SK-N-SH (cell line): ENCODE results near the gene FSTL5. TPM values are rescaled to one million over a fixed set of nuclear protein-coding genes. Genes with fewer than 3 reads are reported as not detected.

Source experiments
- CTCF ChIA-PET: fragments of 300-600, 350-600 bp; formaldehyde crosslinking; extraction: SDS; loops from one replicate; lab custom pipeline; 2021; lab: Yijun Ruan, JAX
- POLR2A ChIA-PET: fragments of 350-600 bp; sonication (Branson Sonifier 250); formaldehyde crosslinking; extraction: SDS; loops from one replicate; lab custom pipeline; 2020; ENCODE audit warnings: antibody characterized with exemption, inconsistent platforms; lab: Yijun Ruan, JAX
- DNase-seq: peaks from one replicate; pipeline ENCODE4 v3.0.0; 2012
- H2AFZ ChIP-seq: fragments of 200-600 bp; sonication (generic); 2 replicates; pipeline ENCODE4 v1.8.1; 2016; ENCODE audit warnings: antibody characterized with exemption, mild to moderate bottlenecking, low read depth
- H3F3A ChIP-seq: fragments of 200-600 bp; sonication (generic); replicated peaks from 2 replicates; pipeline ENCODE3; 2016; ENCODE audit warnings: antibody characterized with exemption, mild to moderate bottlenecking; ENCODE audit not compliant: insufficient read depth
- H3K27ac ChIP-seq, 2 experiments: fragments of 200-500 bp in 1 of 2; fragments of 200-600 bp in 1 of 2; sonication (Bioruptor generic) in 1 of 2; sonication (generic), shearing (Covaris generic) in 1 of 2; 2 replicates each; pipeline versions ENCODE4 v1.5.1 to v1.6.1; 2014 to 2016; ENCODE audit warnings: low read depth in 2 of 2, inconsistent platforms in 1 of 2, low read length in 1 of 2, mild to moderate bottlenecking in 1 of 2, mixed read lengths in 1 of 2
- H3K27me3 ChIP-seq: fragments of 200-600 bp; sonication (generic), shearing (Covaris generic); 2 replicates; pipeline ENCODE4 v1.6.1; 2016; ENCODE audit warnings: mixed run types; ENCODE audit not compliant: insufficient read depth
- H3K36me3 ChIP-seq, 2 experiments: fragments of 200-500 bp in 1 of 2; fragments of 200-600 bp in 1 of 2; sonication (Bioruptor generic) in 1 of 2; sonication (generic) in 1 of 2; replicated peaks in 1 of 2; 2 replicates each; pipeline versions ENCODE3 to v1.5.1; 2014 to 2016; ENCODE audit warnings: low read length in 1 of 2, mild to moderate bottlenecking in 1 of 2; ENCODE audit not compliant: insufficient read depth in 2 of 2, control insufficient read depth in 1 of 2
- H3K4me1 ChIP-seq, 2 experiments: fragments of 200-500 bp in 1 of 2; fragments of 200-600 bp in 1 of 2; sonication (Bioruptor generic) in 1 of 2; sonication (generic), shearing (Covaris generic) in 1 of 2; 2 replicates each; pipeline versions ENCODE4 v1.5.1 to v1.6.1; 2014 to 2016; ENCODE audit warnings: low read depth in 1 of 2, low read length in 1 of 2, mixed run types in 1 of 2; ENCODE audit not compliant: insufficient read depth in 2 of 2, control insufficient read depth in 1 of 2
- H3K4me2 ChIP-seq: fragments of 200-600 bp; sonication (generic), shearing (Covaris generic); 2 replicates; pipeline ENCODE4 v1.6.1; 2017; ENCODE audit warnings: mixed run types
- H3K4me3 ChIP-seq, 2 experiments: fragments of 200-500 bp in 1 of 2; fragments of 200-600 bp in 1 of 2; sonication (Bioruptor generic) in 1 of 2; sonication (generic), shearing (Covaris generic) in 1 of 2; 2 replicates each; pipeline versions ENCODE4 v1.5.1 to v1.8.1; 2014 to 2016; ENCODE audit warnings: low read depth in 2 of 2, inconsistent platforms in 1 of 2, low read length in 1 of 2, mild to moderate bottlenecking in 1 of 2, mixed read lengths in 1 of 2, moderate library complexity in 1 of 2
- H3K79me2 ChIP-seq: fragments of 200-600 bp; sonication (generic); 2 replicates; pipeline ENCODE4 v1.8.1; 2017; ENCODE audit warnings: mild to moderate bottlenecking; ENCODE audit not compliant: insufficient read depth
- H3K9ac ChIP-seq: fragments of 200-600 bp; sonication (generic); 2 replicates; pipeline ENCODE4 v1.6.1; 2017; ENCODE audit warnings: mixed run types
- H3K9me2 ChIP-seq: fragments of 200-600 bp; sonication (generic); 2 replicates; pipeline ENCODE4 v1.6.1; 2017; ENCODE audit warnings: mixed run types
- H3K9me3 ChIP-seq: fragments of 200-600 bp; sonication (generic); 2 replicates; pipeline ENCODE4 v1.6.1; 2017; ENCODE audit warnings: mixed run types, mild to moderate bottlenecking, moderate library complexity
- H4K20me1 ChIP-seq: fragments of 200-600 bp; sonication (generic); 2 replicates; pipeline ENCODE4 v1.6.1; 2017; ENCODE audit warnings: mild to moderate bottlenecking, mixed run types; ENCODE audit not compliant: insufficient read depth
- ELF1 ChIP-seq: IDR thresholded peaks from 2 replicates; pipeline ENCODE4 v1.4.0; 2012
- EZH2phosphoT487 ChIP-seq: fragments of 200-600 bp; sonication (generic); IDR thresholded peaks from 2 replicates; pipeline ENCODE4 v1.6.1; 2017; ENCODE audit warnings: low read depth, mixed run types, mild to moderate bottlenecking, antibody characterized with exemption, moderate library complexity, borderline replicate concordance
- FOXJ3 ChIP-seq: sonication (generic); formaldehyde crosslinking; IDR thresholded peaks from 2 replicates; pipeline ENCODE4 v1.5.1; 2020; ENCODE audit warnings: mild to moderate bottlenecking, missing genetic modification reagents
- FOXM1 ChIP-seq: IDR thresholded peaks from 2 replicates; pipeline ENCODE4 v1.4.0; 2012; ENCODE audit warnings: low read depth, mild to moderate bottlenecking
- MXI1 ChIP-seq: IDR thresholded peaks from 2 replicates; pipeline ENCODE4 v1.6.1; 2012; ENCODE audit warnings: mild to moderate bottlenecking, low read depth, low read length, improper control_type of control experiment
- NFIC ChIP-seq: IDR thresholded peaks from 2 replicates; pipeline ENCODE4 v1.4.0; 2012; ENCODE audit warnings: borderline replicate concordance
- NRF1 ChIP-seq: IDR thresholded peaks from 2 replicates; pipeline ENCODE4 v1.6.1; 2012; ENCODE audit warnings: low read depth, mild to moderate bottlenecking, low read length
- POLR2AphosphoS5 ChIP-seq: IDR thresholded peaks from 2 replicates; pipeline ENCODE4 v1.6.1; 2012; ENCODE audit warnings: low read depth, low read length
- RAD21 ChIP-seq: IDR thresholded peaks from 2 replicates; pipeline ENCODE4 v1.6.1; 2012; ENCODE audit warnings: mild to moderate bottlenecking, low read length
- RCOR1 ChIP-seq: fragments of 150-350 bp; IDR thresholded peaks from 2 replicates; pipeline ENCODE4 v1.6.1; 2017; ENCODE audit warnings: antibody characterized with exemption, low read length
- RFX5 ChIP-seq: IDR thresholded peaks from 2 replicates; pipeline ENCODE4 v1.6.1; 2012; ENCODE audit warnings: mild to moderate bottlenecking, improper control_type of control experiment, low read length
- SMC3 ChIP-seq: IDR thresholded peaks from 2 replicates; pipeline ENCODE4 v1.6.1; 2012; ENCODE audit warnings: low read depth, low read length, improper control_type of control experiment
- TAF1 ChIP-seq: IDR thresholded peaks from 2 replicates; pipeline ENCODE4 v1.6.1; 2012; ENCODE audit warnings: low read depth, mild to moderate bottlenecking, low read length, moderate library complexity, borderline replicate concordance
- TCF12 ChIP-seq: IDR thresholded peaks from 2 replicates; pipeline ENCODE4 v1.4.0; 2012
- TEAD4 ChIP-seq: IDR thresholded peaks from 2 replicates; pipeline ENCODE4 v1.4.0; 2012; ENCODE audit warnings: mild to moderate bottlenecking, borderline replicate concordance; ENCODE audit not compliant: insufficient read depth
- YY1 ChIP-seq: IDR thresholded peaks from 2 replicates; pipeline ENCODE4 v1.4.0; 2012; ENCODE audit warnings: low read depth, mild to moderate bottlenecking
- WGBS: methylation state at CpG from one replicate; pipeline ENCODE4 v1.1.6; 2017; ENCODE audit warnings: low lambda C conversion rate; 5-methylcytosine and 5-hydroxymethylcytosine counted together
- polyA plus RNA-seq, 3 experiments: library from polyadenylated mRNA; depleted of rRNA; stranded (reverse); fragments of >200 nt; gene quantifications; 2 replicates each; pipeline ENCODE4 v1.2.3, GENCODE V29; 2012
- TF ChIP-seq, protein P1 (sequence below): fragments of 200-600 bp; sonication (generic); IDR thresholded peaks from 2 replicates; pipeline ENCODE4 v1.6.1; 2017; ENCODE audit warnings: antibody characterized with exemption, mild to moderate bottlenecking, moderate library complexity
- TF ChIP-seq, protein P2 (sequence below): IDR thresholded peaks from 2 replicates; pipeline ENCODE4 v1.4.0; 2012; ENCODE audit warnings: low read depth, borderline replicate concordance
- TF ChIP-seq, protein P3 (sequence below): fragments of 150-350 bp; IDR thresholded peaks from 2 replicates; pipeline ENCODE4 v1.6.1; 2017; ENCODE audit warnings: antibody characterized with exemption, low read length, low read depth, borderline replicate concordance

The FSTL5 gene
- polyA plus RNA-seq, 1 of the 3 experiments (the other 2 are of a cell fraction) = 0.07 TPM

DNA sequence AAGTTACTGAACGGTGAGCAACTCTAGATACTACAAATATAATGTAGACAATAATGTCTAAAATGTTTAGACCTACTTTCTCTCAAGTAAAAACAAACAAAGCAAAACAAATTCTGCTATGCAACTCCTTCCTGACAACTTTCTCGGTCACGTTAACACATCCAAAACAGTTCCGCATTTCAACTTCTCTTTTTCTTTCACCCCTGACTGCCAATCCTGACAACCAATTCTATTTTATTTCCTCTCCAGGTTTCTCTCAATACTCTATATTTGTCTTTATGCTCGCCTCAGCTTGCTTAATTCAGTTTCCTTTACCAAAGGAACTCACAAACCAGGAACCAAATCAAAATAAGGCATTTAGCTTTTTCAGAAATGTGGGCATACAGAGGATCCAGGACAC, 513.0 kb downstream of the FSTL5 start:
- H4K20me1 ChIP-seq = no peaks in the 10 kb centered on the region
- peaks cover 0 to 4% of the 10 kb centered on the region in 2 experiments for H3K36me3 ChIP-seq
- H3F3A ChIP-seq = no peaks in the 10 kb centered on the region
- no peak overlapping the region for H3K27ac ChIP-seq
- no peak overlapping the region for H3K4me3 ChIP-seq
- H3K27me3 ChIP-seq = no peaks in the 10 kb centered on the region
- no peaks in the 10 kb centered on the region for H3K9me2 ChIP-seq
- no peak overlapping the region for H3K9ac ChIP-seq
- DNase-seq = no peak
- H2AFZ ChIP-seq = no peak overlapping the region
- no peaks in the 10 kb centered on the region for H3K4me1 ChIP-seq
- ChIA-PET POLR2A (no interaction called here), CTCF (no interaction called here)
- no peaks in the 10 kb centered on the region for H3K9me3 ChIP-seq
- no peak overlapping the region for H3K4me2 ChIP-seq
- TF ChIP-seq, protein P1, sequence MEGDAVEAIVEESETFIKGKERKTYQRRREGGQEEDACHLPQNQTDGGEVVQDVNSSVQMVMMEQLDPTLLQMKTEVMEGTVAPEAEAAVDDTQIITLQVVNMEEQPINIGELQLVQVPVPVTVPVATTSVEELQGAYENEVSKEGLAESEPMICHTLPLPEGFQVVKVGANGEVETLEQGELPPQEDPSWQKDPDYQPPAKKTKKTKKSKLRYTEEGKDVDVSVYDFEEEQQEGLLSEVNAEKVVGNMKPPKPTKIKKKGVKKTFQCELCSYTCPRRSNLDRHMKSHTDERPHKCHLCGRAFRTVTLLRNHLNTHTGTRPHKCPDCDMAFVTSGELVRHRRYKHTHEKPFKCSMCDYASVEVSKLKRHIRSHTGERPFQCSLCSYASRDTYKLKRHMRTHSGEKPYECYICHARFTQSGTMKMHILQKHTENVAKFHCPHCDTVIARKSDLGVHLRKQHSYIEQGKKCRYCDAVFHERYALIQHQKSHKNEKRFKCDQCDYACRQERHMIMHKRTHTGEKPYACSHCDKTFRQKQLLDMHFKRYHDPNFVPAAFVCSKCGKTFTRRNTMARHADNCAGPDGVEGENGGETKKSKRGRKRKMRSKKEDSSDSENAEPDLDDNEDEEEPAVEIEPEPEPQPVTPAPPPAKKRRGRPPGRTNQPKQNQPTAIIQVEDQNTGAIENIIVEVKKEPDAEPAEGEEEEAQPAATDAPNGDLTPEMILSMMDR = no peak
- TF ChIP-seq ELF1 = no peak
- no peak for TF ChIP-seq SMC3
- TF ChIP-seq TCF12 = no peak
- TF ChIP-seq, protein P2, sequence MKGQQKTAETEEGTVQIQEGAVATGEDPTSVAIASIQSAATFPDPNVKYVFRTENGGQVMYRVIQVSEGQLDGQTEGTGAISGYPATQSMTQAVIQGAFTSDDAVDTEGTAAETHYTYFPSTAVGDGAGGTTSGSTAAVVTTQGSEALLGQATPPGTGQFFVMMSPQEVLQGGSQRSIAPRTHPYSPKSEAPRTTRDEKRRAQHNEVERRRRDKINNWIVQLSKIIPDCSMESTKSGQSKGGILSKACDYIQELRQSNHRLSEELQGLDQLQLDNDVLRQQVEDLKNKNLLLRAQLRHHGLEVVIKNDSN = no peak
- TF ChIP-seq RFX5 = no peak
- no peak for TF ChIP-seq NRF1
- no peak for TF ChIP-seq EZH2phosphoT487
- no peak for TF ChIP-seq MXI1
- no peak for TF ChIP-seq RCOR1
- TF ChIP-seq POLR2AphosphoS5 = no peak
- TF ChIP-seq YY1 = no peak
- no peak for TF ChIP-seq RAD21
- no peak for TF ChIP-seq FOXM1
- no peak for TF ChIP-seq FOXJ3
- TF ChIP-seq TEAD4 = no peak
- no peak for TF ChIP-seq NFIC
- TF ChIP-seq, protein P3, sequence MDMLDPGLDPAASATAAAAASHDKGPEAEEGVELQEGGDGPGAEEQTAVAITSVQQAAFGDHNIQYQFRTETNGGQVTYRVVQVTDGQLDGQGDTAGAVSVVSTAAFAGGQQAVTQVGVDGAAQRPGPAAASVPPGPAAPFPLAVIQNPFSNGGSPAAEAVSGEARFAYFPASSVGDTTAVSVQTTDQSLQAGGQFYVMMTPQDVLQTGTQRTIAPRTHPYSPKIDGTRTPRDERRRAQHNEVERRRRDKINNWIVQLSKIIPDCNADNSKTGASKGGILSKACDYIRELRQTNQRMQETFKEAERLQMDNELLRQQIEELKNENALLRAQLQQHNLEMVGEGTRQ = no peak
- TF ChIP-seq TAF1 = no peak
- H3K79me2 ChIP-seq = no peaks in the 10 kb centered on the region; the same call in 1 of the 2 replicates
- 75% methylated on average over 5 of the region's 5 CpGs for WGBS
